ENCODE data around the gene CDH16.

The CDH16 gene

DNA sequence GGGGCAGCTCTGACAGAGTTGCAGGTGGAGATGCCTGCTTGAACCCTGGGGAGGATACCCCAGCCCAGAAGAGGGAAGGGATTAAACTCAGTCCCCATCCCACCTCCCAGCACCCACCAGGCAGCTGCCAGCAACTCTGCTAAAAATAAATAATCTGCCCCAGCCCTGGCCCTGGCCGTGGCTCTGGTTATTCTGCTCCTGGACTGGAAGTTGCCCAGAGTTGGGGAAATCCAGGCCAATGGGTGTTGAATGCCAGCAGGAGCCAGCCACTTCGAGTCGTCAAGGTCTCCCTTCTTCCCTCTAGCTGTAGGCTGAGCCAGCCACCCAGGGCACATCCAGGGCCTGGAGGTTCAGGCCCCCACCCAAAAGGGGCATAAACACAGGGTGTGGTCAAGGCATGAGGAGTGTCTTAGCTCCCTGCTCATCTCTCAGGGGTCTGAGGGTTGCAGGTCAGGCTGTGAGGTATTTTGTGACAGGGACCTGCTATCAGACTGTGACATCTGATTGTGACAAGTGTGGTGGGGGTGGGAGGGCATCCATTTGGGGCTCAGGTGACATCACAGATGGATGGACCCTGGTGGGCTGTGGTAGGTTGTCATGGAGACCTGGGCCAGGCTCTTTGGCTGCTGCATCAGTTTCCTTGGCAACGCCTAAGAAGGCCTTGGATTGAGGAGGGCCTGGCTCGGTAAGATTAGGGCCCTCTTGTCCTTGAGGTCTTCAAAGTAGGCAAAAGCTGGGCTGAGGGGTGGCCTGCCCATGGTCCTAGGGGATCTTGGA lies 7.7 kb upstream of the CDH16 start:
- no peak for DNase-seq

- no peak for DNase-seq
These were observed 6.7 kb upstream of the CDH16 start, which contains the start of gene RRAD for GRCh38 chr16:66925322-66925840. TSS of gene RRAD (minus strand) at chr16:66925535. CDS start at chr16:66925179, 356 bp downstream.

GRCh38 chr16:66924527-66925321 lies 6.0 kb upstream of the CDH16 start:
- DNase-seq = peak in 1 of 2 experiments; percentile 24

DNA sequence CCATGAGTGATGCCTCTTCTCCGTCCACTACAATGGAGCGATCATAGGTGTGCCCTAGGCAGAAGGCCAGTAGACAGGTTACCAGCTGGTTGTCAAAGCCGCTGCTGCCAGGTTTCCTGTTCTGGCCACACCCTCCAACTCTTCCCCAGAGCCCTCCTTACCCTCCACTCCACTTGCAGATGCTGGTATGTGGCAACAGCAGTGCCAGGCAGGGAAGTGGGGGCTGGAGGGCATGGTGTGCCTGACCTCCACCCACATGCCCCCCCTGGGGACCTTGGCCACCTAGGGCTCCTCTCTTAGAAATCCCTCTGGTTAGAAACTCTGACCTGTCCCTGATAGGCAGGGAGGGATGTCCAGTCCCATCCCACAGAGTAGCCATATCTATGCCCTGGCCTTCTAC lies 5.2 kb upstream of the CDH16 start:
- DNase-seq = no peak

GRCh38 chr16:66923247-66923731 lies 4.6 kb upstream of the CDH16 start:
- peak in 1 of 2 experiments; percentile 7 for DNase-seq

DNA sequence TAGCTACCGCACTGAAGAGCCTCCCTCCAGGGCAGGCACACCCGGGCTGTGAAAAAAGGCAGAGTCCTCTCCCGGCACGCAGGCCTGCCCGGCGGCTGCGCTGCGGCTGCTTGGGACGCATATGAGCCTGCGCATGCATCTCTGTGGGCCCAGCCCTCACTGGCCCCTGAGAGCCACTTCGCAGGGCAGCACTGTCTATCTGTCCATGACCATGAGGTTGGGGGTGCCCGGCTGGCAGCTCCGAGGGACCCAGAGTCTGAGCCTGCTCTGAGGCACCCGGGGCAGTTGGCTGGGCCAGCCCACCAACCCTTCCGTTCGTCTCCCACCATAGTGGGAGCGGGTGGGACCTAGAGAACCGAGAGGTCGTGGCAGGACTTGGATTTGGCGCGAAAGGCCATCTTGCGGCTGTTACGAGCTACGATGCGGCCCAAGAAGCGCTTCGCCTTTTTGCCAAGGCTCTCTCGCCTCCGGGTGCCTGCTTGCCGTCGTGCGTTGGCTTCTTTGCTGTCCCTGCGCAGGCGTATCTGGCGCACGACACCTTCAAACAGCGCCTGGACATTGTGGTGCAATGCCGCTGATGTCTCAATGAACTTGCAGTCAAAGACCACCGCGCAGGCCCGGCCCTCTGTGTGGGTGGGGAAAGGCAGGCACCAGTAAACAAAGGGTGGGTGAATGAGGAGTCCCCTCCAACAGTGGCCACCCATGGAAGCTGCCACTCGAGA lies 3.2 kb upstream of the CDH16 start:
- DNase-seq = no peak

GRCh38 chr16:66920924-66921680 lies 2.4 kb upstream of the CDH16 start:
- no peak for DNase-seq

DNA sequence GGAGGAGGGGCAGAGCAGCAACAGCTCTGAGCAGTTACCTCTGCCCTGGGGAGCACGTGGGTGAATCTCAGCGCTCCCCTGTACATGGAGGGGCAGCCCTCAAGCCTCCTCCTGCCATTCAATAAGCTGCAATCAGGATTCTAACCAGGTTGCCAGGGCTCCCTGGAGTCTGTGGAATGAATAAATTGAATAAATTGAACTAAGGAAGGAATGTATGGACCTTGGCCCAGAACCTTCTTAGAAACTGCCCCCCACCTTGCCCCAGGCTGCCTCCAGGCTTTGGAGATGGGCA lies 1.6 kb upstream of the CDH16 start:
- DNase-seq = no peak

DNA sequence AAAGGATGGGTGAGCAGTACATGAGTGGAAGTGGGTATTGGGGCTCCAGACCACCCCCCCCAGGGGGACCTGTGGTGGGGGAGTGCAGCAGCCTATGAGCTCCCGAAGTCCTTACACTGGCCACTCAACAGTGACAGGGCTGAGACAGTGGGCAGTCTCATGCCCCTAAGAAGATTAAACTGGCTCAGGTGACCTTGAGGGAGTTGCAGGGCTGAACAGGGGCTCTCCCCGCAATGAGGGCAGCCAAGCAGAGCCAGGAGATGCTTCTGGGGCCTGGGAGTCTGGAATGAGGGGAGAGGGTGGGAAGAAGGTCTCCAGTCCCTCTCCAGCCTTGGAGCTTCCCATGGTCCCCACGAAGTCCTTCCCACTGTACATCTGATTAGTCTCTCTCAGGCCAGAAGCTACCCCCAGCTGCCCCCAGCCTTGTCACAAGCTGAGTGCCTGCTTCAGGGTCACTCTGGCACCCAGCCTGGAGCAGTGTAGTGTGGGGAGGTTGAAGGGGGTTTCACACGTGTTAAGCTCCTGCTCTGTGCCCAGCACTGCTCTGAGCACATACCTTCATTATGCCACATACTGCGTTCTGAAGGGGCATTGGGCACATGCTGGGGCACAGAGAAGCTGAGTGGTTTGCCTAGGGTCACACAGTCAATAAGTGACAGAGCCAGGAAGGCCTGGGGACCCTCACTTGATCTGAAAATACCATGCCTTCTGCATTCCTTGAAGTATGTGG lies 1.0 kb upstream of the CDH16 start:
- DNase-seq = no peak

DNA sequence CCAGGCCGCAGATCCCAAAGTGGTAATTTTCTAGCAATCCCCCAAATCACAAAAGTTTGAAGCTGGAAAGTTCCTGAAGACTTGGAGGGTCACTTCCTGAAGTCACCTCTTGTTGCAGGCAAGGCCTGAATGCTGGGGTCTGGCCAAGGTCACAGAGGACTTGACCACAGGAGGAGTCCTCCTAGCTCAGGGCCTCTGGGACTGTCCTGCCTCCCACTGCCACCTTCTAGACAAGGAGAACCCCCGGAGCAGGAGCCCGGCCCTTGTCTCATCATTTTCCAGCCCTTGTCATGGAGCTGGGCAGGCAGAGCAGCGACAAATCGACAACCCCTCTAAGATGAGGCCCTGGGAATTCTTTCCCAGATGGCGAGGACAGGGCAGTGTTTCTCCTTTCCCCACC lies 330 bp downstream of the CDH16 start:
- no peak for DNase-seq

DNA sequence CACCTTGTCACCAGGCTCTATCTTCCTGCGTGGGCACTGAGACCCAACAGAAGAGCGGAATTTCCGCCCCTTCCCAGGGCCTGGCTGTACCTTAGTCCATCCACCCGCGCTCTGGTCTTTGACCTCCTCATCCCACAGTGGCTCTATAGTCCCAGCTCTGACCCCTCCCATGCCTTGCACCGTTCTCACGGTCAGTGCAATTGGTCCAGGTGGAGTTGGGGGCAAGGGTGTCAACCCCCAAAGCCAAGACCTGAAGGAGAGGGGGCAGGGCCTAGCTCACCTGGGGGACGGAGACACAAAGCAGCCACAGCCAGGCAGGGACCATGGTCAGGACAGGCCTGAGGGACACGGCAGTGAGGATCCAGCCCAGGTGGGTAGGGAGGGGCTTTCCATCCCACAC lies 944 bp downstream of the CDH16 start:
- DNase-seq = no peak

DNA sequence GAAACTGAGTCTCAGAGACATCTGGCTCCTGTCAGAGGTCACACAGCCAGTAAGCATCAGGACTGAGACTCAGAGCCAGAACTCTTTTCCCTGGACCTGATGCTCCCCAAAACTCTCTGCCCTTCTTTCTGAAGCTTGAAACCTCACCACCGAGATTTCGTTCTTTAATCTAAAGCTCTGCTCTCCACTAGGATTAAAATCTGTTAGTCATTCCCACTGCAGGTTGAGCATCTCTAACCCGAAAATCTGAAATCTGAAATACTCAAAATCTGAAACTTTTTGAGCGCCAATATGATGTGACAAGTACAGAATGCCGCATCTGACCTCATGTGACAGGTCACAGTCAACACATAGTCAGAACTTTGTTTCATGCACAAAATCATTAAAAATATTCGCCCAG lies 2.2 kb downstream of the CDH16 start:
- no peak for DNase-seq

DNA sequence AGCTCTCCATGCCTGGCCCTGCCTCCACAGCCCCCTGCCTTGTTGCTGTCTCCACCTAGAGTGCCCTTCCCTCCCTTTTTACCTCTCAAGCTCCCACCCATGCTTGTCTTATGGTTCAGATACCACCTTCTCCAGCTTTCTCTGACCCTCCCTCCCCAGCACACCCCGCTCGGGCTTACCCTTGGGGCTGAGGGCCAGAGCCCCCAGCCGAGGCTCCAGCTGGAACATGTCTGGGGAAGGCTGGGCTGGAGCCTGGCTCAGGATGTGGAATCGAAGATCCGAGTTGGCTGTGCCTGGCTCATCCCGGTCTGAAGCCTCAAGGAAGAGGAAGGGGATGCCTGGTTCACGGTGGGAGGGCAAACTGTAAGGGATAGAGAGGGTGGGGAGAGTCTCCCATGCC lies 3.6 kb downstream of the CDH16 start:
- DNase-seq = no peak

DNA sequence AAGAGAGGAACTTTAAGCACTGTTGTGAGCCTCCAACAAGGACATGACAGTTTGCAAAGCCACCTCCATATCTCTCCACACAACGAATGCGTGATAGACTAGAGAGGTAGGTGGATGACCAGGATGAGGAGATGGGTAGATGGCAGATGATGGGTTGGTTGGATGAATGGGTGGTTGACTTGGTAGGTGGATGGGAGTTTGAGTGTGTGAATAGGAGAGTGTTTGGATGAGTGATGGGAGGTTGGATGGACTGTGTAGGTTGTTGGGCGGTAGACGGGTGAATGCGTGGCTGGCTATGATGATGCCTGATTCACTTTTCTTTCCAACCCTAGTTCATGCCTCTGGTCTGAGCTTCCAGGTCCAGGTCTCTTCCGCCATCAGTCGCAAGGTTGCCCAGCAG lies 4.1 kb downstream of the CDH16 start:
- no peak for DNase-seq

- DNase-seq = no peak
These were observed 5.0 kb downstream of the CDH16 start for GRCh38 chr16:66913711-66914110.

- no peak for DNase-seq
These were observed 5.6 kb downstream of the CDH16 start for GRCh38 chr16:66913081-66913480.

DNA sequence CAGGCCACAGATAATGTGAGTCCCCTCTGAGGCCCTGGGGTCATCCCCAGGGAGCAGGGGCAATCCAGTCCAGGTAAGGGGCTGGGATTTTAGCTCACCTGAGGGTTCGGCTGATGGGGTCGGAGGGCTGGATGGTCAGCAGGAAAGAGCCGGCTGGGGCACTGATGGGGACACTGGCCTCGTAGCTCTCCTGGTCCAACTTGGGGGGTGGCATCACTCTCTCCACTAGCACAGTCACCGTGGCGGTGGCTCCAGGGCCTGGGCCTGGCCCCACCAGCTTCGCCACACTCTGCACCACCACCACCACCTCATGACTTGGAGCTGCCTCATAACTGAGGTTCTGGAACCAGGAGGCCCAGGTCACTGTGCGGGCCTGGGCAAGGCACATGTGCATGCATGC lies 6.9 kb downstream of the CDH16 start:
- no peak for DNase-seq

DNA sequence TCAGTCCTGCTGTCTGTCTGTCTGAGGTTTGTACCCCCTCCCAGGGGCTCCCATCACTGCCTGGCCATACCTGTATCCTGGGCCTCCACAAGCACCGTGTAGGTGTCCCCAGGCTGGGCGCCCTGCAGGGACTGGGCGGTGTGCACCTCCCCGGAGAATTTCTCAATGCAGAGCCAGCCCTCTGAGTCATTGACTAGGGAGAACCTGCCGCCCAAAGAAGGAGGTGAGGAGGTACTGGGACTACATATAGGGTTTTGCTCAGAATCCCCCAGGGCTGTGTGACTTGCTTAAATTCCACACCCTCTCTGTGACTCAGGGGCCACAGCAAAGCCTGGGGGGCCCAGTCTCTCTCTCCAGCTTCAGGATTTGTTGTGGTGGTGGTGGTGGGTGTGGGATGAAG lies 7.6 kb downstream of the CDH16 start:
- DNase-seq = no peak

DNA sequence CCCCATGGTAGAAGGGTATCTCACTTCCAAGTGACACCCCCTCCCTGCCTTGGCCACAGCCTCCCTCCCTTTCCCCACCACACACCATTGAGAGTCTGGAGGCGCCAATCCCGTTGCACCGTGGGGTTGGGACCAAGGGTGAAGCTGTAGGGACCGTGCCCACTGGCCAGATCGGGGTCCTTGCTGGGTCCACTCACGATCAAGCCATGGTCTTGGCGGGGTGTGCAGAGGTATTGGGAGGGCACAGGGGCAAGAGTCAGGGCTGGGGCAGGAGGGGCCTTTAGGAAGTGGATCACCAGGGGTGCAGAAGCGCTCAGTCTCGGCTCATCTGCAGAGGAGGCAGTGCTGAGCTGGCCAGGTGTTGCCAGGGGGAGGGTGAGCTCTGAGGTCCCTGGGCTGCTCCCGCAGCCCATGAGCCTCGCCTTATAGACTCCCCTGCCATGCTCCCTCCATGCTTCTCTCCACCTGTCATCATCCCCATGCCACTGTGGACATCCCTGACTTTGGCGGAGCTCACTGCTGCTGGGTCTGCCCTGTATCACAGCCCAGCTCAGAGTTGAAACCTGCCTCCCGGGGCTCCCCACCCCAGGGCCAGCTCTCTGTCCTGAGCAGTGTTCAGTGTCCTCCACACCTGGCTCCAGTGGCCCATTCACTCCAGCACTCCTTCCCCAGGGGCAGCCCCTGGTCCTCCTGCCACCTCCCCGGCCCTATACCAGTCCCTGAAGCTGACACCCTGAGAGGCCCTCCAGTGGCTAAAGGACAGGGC lies 8.3 kb downstream of the CDH16 start:
- no peak for DNase-seq

DNA sequence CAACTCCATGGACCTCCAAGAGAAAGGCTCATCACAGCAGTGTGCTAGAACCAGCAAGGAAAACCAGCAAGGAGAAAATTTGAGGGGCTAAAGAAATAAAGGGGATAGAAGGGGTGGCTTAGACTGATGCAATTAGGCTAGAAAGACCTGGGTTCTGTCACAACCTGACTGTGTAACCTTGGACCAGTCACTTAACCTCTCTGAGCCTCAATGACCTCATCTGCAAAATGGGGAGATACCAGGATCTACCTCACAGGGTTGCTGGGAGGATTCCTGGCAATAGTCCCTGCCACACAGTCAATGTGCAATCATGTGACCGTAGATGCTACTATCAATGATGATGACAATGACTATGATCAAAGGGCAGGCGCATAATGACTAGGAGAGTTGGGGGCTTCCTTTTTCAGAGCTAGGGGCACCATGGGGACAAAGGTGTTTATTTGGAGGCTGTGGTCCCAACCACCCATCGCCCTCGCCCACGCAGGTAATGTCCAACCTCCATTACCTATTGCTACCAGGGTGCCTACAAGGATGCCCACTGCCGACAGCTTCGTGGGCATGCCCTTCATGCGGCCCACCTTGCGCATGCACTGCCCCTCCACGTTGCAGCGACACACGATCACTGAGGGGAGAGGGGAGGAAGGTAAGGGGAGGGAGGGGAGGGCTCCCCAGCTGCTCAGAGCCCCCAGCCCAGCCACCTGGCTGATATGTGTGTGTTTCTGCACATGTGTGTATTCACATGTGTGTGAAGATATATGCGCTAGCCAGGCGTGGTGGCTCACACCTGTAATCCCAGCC lies 9.7 kb downstream of the CDH16 start:
- no peak for DNase-seq

All from NCI-H526 (cell line).